GM12878 (cell line): Measurements from ENCODE around the gene PDF.

Experiments used
- BHLHE40 ChIP-seq, 2 experiments: fragments of 450-650 bp in 1 of 2; IDR thresholded peaks; 2 replicates each; pipeline ENCODE4 v1.6.1; 2011 to 2017; ENCODE audit warnings: low read depth in 2 of 2, borderline replicate concordance in 1 of 2, improper control_type of control experiment in 1 of 2, low read length in 1 of 2, mild to moderate bottlenecking in 1 of 2
- ETV6 ChIP-seq, 2 experiments: fragments of 450-650 bp in 1 of 2; IDR thresholded peaks in 1 of 2; conservative IDR thresholded peaks in 1 of 2; 2 replicates each; pipeline ENCODE4 v1.6.1; 2014; ENCODE audit warnings: antibody characterized with exemption in 1 of 2, borderline replicate concordance in 1 of 2, low read depth in 1 of 2, mild to moderate bottlenecking in 1 of 2, moderate library complexity in 1 of 2
- ZBED1 ChIP-seq: IDR thresholded peaks from 2 replicates; pipeline ENCODE4 v1.6.1; 2016; ENCODE audit warnings: borderline replicate concordance

DNA sequence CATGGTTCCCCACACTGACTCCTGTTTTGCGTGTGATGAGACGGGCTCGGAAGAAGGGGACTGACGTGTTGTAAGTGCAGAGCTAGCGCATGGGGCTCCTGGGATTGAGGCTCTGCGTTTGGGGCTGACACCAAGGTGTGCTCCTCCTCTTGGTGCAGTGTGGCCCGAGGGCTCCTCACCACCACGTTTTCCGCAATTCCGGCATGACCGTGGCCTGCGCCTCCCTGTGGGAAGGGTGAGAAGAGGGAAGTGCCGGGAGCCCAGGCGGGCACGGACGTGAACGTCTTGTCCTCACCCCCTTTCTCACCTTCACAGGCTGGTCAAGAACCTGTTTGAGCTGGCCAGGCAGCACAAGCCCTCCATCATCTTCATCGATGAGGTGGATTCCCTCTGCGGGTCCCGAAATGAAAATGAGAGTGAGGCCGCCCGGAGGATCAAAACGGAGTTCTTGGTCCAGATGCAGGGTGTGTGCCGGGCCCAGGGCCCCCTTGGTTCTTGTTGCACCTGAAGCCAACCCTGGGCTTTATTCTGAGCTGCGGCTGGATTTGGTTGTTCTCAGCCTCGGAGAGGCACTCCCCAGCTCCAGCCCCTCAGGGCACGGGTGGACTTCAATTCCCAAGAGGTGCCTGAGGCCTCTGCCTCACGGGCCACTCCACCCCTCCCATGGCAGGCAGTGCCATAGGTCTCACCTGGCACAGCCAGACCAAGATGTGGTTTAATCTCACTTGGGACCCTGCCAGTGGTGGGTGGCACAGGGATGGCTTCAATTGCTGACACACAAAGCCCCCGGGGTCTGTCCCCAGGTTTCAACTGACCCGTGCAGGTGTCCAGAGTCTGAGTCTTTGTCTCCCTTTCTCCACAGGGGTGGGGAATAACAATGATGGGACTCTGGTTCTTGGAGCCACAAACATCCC lies 10.3 kb downstream of the PDF start:
- TF ChIP-seq ETV6 (conservative IDR thresholded peaks at IDR 0.05 in 1 of 2, IDR thresholded peaks at IDR 0.05 in 1 of 2; ENCODE audit: borderline replicate concordance in 1 of 2, low read depth in 1 of 2) (no peak), BHLHE40 (IDR thresholded peaks at IDR 0.05; ENCODE audit: borderline replicate concordance in 1 of 2, low read depth in 2 of 2, low read length in 1 of 2) (no peak), ZBED1 (no peak)
